CD14-positive monocyte (primary cell): Measurements from ENCODE around the gene PECR. TPM values are rescaled to one million over a fixed set of nuclear protein-coding genes. Genes with fewer than 3 reads are reported as not detected.

Experiments used
- DNase-seq, 3 donors: peaks; one replicate each; pipeline ENCODE4 v3.0.0-alpha.2; 2011 to 2022
- H2AFZ ChIP-seq: 2 replicates; pipeline ENCODE4 v1.6.0; 2012; ENCODE audit warnings: mild to moderate bottlenecking, low read depth, low read length, inconsistent platforms; ENCODE audit not compliant: insufficient read depth, poor library complexity, severe bottlenecking
- H3K27ac ChIP-seq, 2 donors: 1 replicate in 1 of 2; 2 replicates in 1 of 2; pipeline ENCODE4 v1.5.1; 2012 to 2013; ENCODE audit warnings: low read length in 2 of 2, control low read depth in 1 of 2, inconsistent platforms in 1 of 2, low read depth in 1 of 2, mild to moderate bottlenecking in 1 of 2
- H3K27me3 ChIP-seq, 2 donors: one replicate each; pipeline versions ENCODE4 v1.6.0 to v1.6.1; 2011 to 2013; ENCODE audit warnings: low read length in 2 of 2; ENCODE audit not compliant: control insufficient read depth in 2 of 2, insufficient read depth in 2 of 2
- H3K36me3 ChIP-seq, 2 donors: replicated peaks in 1 of 2; 1 replicate in 1 of 2; 2 replicates in 1 of 2; pipeline versions ENCODE4 v1.5.1 to v1.6.1; 2012 to 2013; ENCODE audit warnings: low read length in 2 of 2, control low read depth in 1 of 2, inconsistent platforms in 1 of 2, mild to moderate bottlenecking in 1 of 2; ENCODE audit not compliant: insufficient read depth in 2 of 2, control insufficient read depth in 1 of 2
- H3K4me1 ChIP-seq, 2 donors: 1 replicate in 1 of 2; 2 replicates in 1 of 2; pipeline versions ENCODE4 v1.5.1 to v1.6.1; 2012 to 2013; ENCODE audit warnings: low read length in 2 of 2, control low read depth in 1 of 2, inconsistent platforms in 1 of 2, mild to moderate bottlenecking in 1 of 2, moderate library complexity in 1 of 2; ENCODE audit not compliant: insufficient read depth in 2 of 2, control insufficient read depth in 1 of 2
- H3K4me2 ChIP-seq: replicated peaks from 2 replicates; pipeline ENCODE3; 2012; ENCODE audit warnings: low read length, moderate library complexity, mild to moderate bottlenecking; ENCODE audit not compliant: poor library complexity, severe bottlenecking; ENCODE audit errors: extremely low read depth
- H3K4me3 ChIP-seq, 3 experiments: fragments of 200-600 bp in 1 of 3; sonication (generic) in 1 of 3; replicated peaks in 1 of 3; 1 replicate in 2 of 3; 2 replicates in 1 of 3; pipeline ENCODE4 v1.5.1; 2011 to 2013; ENCODE audit warnings: low read length in 3 of 3, mild to moderate bottlenecking in 3 of 3, control low read depth in 2 of 3, low read depth in 2 of 3, inconsistent platforms in 1 of 3, moderate library complexity in 1 of 3
- H3K79me2 ChIP-seq: 2 replicates; pipeline ENCODE4 v1.6.0; 2012; ENCODE audit warnings: mild to moderate bottlenecking, control low read depth, inconsistent platforms, low read length, moderate library complexity; ENCODE audit not compliant: insufficient read depth
- H3K9ac ChIP-seq: 2 replicates; pipeline ENCODE4 v1.6.0; 2017; ENCODE audit warnings: low read length, mild to moderate bottlenecking; ENCODE audit not compliant: insufficient read depth, poor library complexity, severe bottlenecking
- H3K9me3 ChIP-seq, 2 donors: replicated peaks in 1 of 2; 1 replicate in 1 of 2; 2 replicates in 1 of 2; pipeline versions ENCODE4 v1.5.1 to v1.6.1; 2012 to 2013; ENCODE audit warnings: low read length in 2 of 2, control low read depth in 1 of 2; ENCODE audit not compliant: control insufficient read depth in 1 of 2, insufficient read depth in 1 of 2
- H4K20me1 ChIP-seq: 2 replicates; pipeline ENCODE4 v1.6.0; 2012; ENCODE audit warnings: mild to moderate bottlenecking, low read length, control low read depth, moderate library complexity; ENCODE audit not compliant: insufficient read depth
- H3K27ac Mint-ChIP-seq, 7 donors: one replicate each; pipeline ENCODE4 v1.8.0; 2020; ENCODE audit warnings: mild to moderate bottlenecking in 7 of 7, mixed read lengths in 7 of 7, moderate library complexity in 6 of 7, inconsistent platforms in 2 of 7
- H3K27me3 Mint-ChIP-seq, 3 donors: one replicate each; pipeline ENCODE4 v1.8.0; 2021 to 2022; ENCODE audit warnings: low read depth in 3 of 3, mild to moderate bottlenecking in 3 of 3, mixed read lengths in 3 of 3, moderate library complexity in 3 of 3, inconsistent platforms in 1 of 3
- H3K36me3 Mint-ChIP-seq, 2 donors: one replicate each; pipeline ENCODE4 v1.8.0; 2020; ENCODE audit warnings: mixed read lengths in 2 of 2, inconsistent platforms in 1 of 2, mild to moderate bottlenecking in 1 of 2
- H3K4me1 Mint-ChIP-seq: one replicate; pipeline ENCODE4 v1.8.0; 2020; ENCODE audit warnings: mild to moderate bottlenecking, mixed read lengths
- H3K4me3 Mint-ChIP-seq, 2 donors: one replicate each; pipeline ENCODE4 v1.8.0; 2020; ENCODE audit warnings: mild to moderate bottlenecking in 2 of 2, mixed read lengths in 2 of 2, moderate library complexity in 1 of 2
- H3K9me3 Mint-ChIP-seq, 7 donors: one replicate each; pipeline ENCODE4 v1.8.0; 2020 to 2022; ENCODE audit warnings: mixed read lengths in 7 of 7, mild to moderate bottlenecking in 6 of 7, moderate library complexity in 6 of 7, inconsistent platforms in 2 of 7
- WGBS: methylation state at CpG from one replicate; pipeline ENCODE4 v1.1.5; 2013; ENCODE audit warnings: missing lambda C conversion rate; ENCODE audit not compliant: insufficient coverage; 5-methylcytosine and 5-hydroxymethylcytosine counted together
- intact Hi-C, 2 donors: fragments of 100-400 bp; cut with micrococcal nuclease; formaldehyde crosslinking; loops; one replicate each; pipeline versions ENCODE4 v1.15.0 to v1.15.1; 2023
- polyA plus RNA-seq, 3 donors: library from polyadenylated mRNA; depleted of rRNA in 1 of 3; unstranded in 2 of 3; stranded (reverse) in 1 of 3; fragments of 300-500 nt in 2 of 3; fragments of >200 nt in 1 of 3; fragmentation: Illumina TruSeq in 2 of 3; gene quantifications; 1 replicate in 2 of 3; 2 replicates in 1 of 3; pipeline ENCODE4 v1.2.3, GENCODE V29; 2012 to 2021
- TF ChIP-seq, protein P1 (sequence below): fragments of 200-600 bp; IDR thresholded peaks from one replicate; pipeline ENCODE4 v1.8.0; 2022; ENCODE audit warnings: antibody characterized with exemption, mild to moderate bottlenecking

The PECR gene
- polyA plus RNA-seq, 3 donors: 7.4 to 16.9 (median 12.3) TPM

DNA sequence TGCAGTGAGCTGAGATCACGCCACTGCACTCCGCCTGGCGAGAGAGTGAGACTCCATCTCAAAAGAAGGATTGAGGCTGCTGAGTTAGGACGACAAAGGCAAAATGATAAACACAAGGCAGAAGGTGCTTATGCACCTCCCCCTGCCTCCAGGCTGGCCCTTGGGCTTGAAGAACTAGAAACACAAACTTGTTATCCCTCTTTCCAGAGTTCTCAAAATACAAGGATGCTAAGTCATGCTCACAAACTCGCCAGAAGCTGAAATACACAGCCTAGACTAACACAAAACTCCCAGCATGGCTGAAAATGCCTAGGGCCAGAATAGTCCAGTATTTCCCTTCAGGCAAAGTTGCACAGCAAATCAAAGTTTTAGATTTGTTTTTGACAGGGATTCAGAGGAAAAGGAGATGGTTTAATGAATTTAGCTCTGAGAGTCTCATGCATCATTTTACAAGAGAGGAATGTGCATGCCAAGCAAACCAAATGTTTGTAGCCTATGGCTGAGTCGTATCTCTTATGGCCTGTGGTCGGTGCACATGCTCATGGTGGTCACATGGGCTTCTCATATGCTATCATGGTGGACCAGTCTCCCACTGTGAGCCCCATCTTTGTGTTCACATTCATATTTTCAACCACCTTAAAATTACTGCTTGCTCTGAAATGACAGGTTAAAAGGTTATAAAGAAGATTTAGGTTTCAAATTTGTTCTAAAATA, 52.0 kb downstream of the PECR start:
- no peak for DNase-seq
- Mint-ChIP-seq H3K9me3 (peaks cover 0 to 1% (median 0%) of the 10 kb centered on the region in 7 donors), H3K4me1 (no peaks in the 10 kb centered on the region), H3K4me3 (no peak overlapping the region), H3K36me3 (peaks cover 28 to 34% of the 10 kb centered on the region in 2 donors), H3K27ac (peak overlapping the region in 1 of 7 donors; percentile 40), H3K27me3 (peaks cover 0 to 4% (median 0%) of the 10 kb centered on the region in 3 donors)
- no peaks in the 10 kb centered on the region for H3K79me2 ChIP-seq
- TF ChIP-seq, protein P1, sequence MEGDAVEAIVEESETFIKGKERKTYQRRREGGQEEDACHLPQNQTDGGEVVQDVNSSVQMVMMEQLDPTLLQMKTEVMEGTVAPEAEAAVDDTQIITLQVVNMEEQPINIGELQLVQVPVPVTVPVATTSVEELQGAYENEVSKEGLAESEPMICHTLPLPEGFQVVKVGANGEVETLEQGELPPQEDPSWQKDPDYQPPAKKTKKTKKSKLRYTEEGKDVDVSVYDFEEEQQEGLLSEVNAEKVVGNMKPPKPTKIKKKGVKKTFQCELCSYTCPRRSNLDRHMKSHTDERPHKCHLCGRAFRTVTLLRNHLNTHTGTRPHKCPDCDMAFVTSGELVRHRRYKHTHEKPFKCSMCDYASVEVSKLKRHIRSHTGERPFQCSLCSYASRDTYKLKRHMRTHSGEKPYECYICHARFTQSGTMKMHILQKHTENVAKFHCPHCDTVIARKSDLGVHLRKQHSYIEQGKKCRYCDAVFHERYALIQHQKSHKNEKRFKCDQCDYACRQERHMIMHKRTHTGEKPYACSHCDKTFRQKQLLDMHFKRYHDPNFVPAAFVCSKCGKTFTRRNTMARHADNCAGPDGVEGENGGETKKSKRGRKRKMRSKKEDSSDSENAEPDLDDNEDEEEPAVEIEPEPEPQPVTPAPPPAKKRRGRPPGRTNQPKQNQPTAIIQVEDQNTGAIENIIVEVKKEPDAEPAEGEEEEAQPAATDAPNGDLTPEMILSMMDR: no peak
- H2AFZ ChIP-seq: no peak overlapping the region
- no peaks in the 10 kb centered on the region for H3K27me3 ChIP-seq
- H3K4me2 ChIP-seq: no peak overlapping the region
- no peak overlapping the region for H3K4me3 ChIP-seq
- H3K9me3 ChIP-seq: no peaks in the 10 kb centered on the region
- 96% methylated on average over 7 of the region's 7 CpGs for WGBS
- H3K9ac ChIP-seq: no peak overlapping the region
- intact Hi-C loops: loop anchor here (5.0 to 10.0 kb wide), 2 partner anchors 635 to 638 kb away; no protein-coding TSS in a partner anchor
- peaks cover 0 to 27% of the 10 kb centered on the region in 2 donors for H3K36me3 ChIP-seq
- no peaks in the 10 kb centered on the region for H4K20me1 ChIP-seq
- no peak overlapping the region for H3K27ac ChIP-seq
- no peaks in the 10 kb centered on the region for H3K4me1 ChIP-seq

DNA sequence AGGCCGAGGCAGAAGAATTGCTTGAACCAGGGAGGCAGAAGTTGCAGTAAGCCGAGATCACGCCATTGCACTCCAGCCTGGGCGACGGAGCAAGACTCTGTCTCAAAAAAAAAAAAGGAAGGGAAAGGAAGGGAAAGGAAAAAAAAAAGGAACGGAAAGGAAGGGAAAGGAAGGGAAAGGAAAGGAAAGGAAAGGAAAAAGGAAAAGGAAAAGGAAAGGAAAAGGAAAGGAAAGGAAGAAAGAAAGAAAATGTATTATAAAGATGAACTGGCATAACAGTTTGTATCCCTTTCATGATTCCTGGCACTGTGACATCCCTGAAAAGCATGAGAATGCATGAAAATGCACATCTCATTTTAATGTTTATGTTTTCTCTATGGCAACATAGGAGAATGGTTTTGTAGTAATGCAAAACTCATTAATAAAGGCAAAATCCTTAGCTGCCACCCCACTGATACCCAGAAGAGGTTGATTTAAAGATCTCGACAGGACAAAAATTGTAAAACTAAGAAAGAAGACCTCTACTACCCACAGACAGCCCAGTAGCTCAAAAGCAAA, 56.8 kb downstream of the PECR start:
- H3K4me1 ChIP-seq: no peaks in the 10 kb centered on the region
- peaks cover 0 to 5% (median 0%) of the 10 kb centered on the region in 3 donors for H3K27me3 Mint-ChIP-seq
- H3K27me3 ChIP-seq: no peaks in the 10 kb centered on the region
- peaks cover 0 to 9% of the 10 kb centered on the region in 2 donors for H3K36me3 ChIP-seq
- H3K4me3 ChIP-seq: no peak overlapping the region
- no peaks in the 10 kb centered on the region for H3K4me1 Mint-ChIP-seq
- H3K36me3 Mint-ChIP-seq: peaks cover 19 to 25% of the 10 kb centered on the region in 2 donors
- no peak overlapping the region for H3K4me2 ChIP-seq
- no peak overlapping the region for H3K27ac Mint-ChIP-seq
- no peak overlapping the region for H2AFZ ChIP-seq
- no peak overlapping the region for H3K4me3 Mint-ChIP-seq
- no peak for DNase-seq
- WGBS: 94% methylated on average over 6 of the region's 7 CpGs
- no peaks in the 10 kb centered on the region for H3K9me3 ChIP-seq
- H3K27ac ChIP-seq: no peak overlapping the region
- TF ChIP-seq, protein P1: no peak
- no peak overlapping the region for H3K9ac ChIP-seq
- peaks cover 0 to 1% (median 0%) of the 10 kb centered on the region in 7 donors for H3K9me3 Mint-ChIP-seq
- intact Hi-C loops: no loop called here
- H4K20me1 ChIP-seq: no peaks in the 10 kb centered on the region
- no peaks in the 10 kb centered on the region for H3K79me2 ChIP-seq
